Activated CD4-positive, alpha-beta T cell treated with anti-CD3 and anti-CD28 coated beads, Interleukin-2, amount 10 ng/mL, durations not matched to agents 24 days and 14 days (primary cell): ENCODE measurements around the gene DDN. TPM values are rescaled to one million over a fixed set of nuclear protein-coding genes. Genes with fewer than 3 reads are reported as not detected.

ENCODE experiments used
- DNase-seq: peaks from one replicate; pipeline ENCODE4 v3.0.0; 2022
- H3K27ac Mint-ChIP-seq: one replicate; pipeline ENCODE4 v1.8.0; 2022; ENCODE audit warnings: mild to moderate bottlenecking, mixed read lengths
- H3K27me3 Mint-ChIP-seq: one replicate; pipeline ENCODE4 v1.8.0; 2022; ENCODE audit warnings: mixed read lengths
- H3K36me3 Mint-ChIP-seq: one replicate; pipeline ENCODE4 v1.8.0; 2022; ENCODE audit warnings: low read depth, mild to moderate bottlenecking, mixed read lengths
- H3K4me1 Mint-ChIP-seq: one replicate; pipeline ENCODE4 v1.8.0; 2021; ENCODE audit warnings: mixed read lengths
- H3K4me3 Mint-ChIP-seq: one replicate; pipeline ENCODE4 v1.8.0; 2022; ENCODE audit warnings: mild to moderate bottlenecking, moderate library complexity, mixed read lengths
- H3K9me3 Mint-ChIP-seq: one replicate; pipeline ENCODE4 v1.8.0; 2021; ENCODE audit warnings: mixed read lengths
- intact Hi-C: fragments of 100-400 bp; cut with micrococcal nuclease; formaldehyde crosslinking; loops from one replicate; pipeline ENCODE4 v1.15.1; 2023
- total RNA-seq: library from RNA; stranded (reverse); gene quantifications from 2 replicates; pipeline ENCODE4 v1.2.3, GENCODE V29; 2022

The DDN gene
- total RNA-seq, 1 donor from 2014 or later = 1.4 TPM

DNA sequence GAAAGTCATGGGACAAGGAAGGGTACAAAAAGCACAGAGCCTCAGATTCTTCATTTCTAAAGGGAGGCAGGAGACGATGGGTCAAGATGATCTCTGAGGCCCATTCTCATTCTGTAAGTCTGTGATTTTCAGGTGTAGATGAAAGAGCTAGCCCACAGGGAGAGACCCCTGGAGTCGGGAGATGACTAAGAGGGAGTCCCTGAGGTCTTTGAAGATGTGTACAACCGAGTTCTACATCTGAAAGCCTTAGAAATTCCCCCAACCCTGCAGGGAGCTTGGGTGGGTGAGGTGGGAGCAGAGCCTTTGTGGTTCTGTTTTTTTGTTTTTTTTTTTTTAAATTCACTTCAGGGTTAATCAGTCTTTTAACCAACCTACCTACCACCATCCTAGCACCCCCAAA is 30.7 kb downstream of the DDN start:
- Mint-ChIP-seq H3K4me3 (no peak overlapping the region), H3K9me3 (no peaks in the 10 kb centered on the region), H3K27ac (no peak overlapping the region), H3K27me3 (peaks cover 64% of the 10 kb centered on the region), H3K36me3 (no peaks in the 10 kb centered on the region), H3K4me1 (peaks cover 23% of the 10 kb centered on the region)
- DNase-seq = no peak
- intact Hi-C loops = no loop called here

DNA sequence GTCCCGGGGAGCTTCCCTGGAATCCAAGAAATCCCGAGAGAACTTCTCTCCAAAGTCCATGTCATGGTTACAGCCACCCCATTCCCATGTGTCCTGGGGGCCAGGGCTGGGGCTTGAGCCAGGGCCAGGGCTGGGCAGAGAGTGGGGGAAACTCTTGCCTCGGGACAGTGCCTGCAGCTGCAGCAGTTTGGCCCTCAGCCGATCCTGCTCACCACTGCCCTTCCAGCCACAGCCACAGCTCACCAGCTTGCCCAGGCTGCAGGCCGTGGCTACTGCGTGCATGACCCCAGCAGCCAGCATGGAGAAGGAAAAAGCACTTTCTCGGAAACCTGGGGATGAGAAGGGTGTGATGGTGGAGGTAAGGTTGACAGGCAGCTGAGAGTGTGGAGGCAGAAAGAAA is 31.2 kb downstream of the DDN start:
- H3K27ac Mint-ChIP-seq = no peak overlapping the region
- H3K4me3 Mint-ChIP-seq = no peak overlapping the region
- H3K9me3 Mint-ChIP-seq = no peaks in the 10 kb centered on the region
- H3K4me1 Mint-ChIP-seq = peaks cover 21% of the 10 kb centered on the region
- peaks cover 59% of the 10 kb centered on the region for H3K27me3 Mint-ChIP-seq
- H3K36me3 Mint-ChIP-seq = no peaks in the 10 kb centered on the region
- no peak for DNase-seq
- intact Hi-C loops = no loop called here

DNA sequence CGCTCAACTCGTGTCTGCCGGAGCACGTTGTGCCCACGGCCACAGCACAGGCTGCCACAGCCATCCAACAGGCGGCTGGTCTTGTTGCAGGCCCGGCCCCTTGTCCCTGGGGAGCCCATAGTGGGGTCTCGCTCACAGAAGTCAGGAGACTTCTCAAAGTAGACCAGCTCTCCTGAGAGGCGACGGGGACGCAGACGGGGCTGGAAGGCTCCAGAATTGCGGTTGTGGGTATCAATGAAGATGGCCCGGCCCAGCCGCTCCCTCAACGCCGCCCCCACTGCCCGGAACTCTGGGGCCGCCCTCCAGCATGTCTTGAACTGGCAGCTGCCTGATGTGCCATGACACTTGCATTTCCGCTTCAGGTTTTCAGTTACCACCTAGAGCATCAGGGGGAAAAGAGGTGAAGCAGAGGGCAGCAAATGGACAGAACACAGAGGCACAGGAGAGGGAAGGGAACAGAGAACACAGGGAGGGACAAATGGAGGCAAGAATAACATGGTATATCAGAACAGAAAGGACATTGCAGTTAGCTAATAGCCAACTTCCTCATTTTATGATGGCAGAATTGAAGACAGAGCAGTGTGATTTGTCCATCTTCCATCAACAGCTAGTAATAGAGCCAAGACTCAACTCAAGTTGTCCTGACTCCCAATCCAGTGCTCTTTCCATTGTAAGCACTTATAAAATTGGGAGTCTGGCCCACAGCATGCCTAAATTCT is 32.8 kb downstream of the DDN start:
- intact Hi-C loops = no loop called here
- no peak overlapping the region for H3K27ac Mint-ChIP-seq
- peaks cover 51% of the 10 kb centered on the region for H3K27me3 Mint-ChIP-seq
- peaks cover 11% of the 10 kb centered on the region for H3K4me1 Mint-ChIP-seq
- peak; percentile 53 for DNase-seq
- H3K4me3 Mint-ChIP-seq = no peak overlapping the region
- no peaks in the 10 kb centered on the region for H3K36me3 Mint-ChIP-seq
- no peaks in the 10 kb centered on the region for H3K9me3 Mint-ChIP-seq

DNA sequence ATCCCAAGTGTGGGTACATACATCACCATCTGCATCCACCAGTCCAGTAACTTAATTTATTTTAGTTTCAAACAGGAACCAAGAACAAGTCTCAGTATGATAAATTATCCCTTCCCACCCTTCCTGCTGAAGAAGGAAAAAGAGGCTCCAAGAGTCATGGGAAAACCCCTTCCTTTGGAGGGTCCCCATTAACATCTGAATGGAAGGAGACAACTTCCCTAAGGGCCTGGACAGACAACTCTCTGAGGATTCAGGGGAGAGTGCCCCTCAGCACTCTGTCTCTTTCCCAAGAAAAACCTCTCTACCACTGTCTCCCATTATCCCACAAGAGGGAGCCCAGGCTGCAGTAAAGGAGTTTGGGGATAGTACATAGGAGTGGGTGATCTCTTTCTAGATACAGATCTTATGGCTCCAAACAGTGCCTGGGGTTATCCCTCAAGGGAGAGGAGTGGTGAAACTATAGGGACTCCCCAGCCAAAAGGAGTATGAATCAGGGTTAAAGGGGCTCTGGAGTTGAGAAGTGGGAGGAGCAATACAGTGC is 33.8 kb downstream of the DDN start:
- intact Hi-C loops = no loop called here
- Mint-ChIP-seq H3K4me1 (peaks cover 2% of the 10 kb centered on the region), H3K9me3 (no peaks in the 10 kb centered on the region), H3K36me3 (no peaks in the 10 kb centered on the region), H3K27ac (no peak overlapping the region), H3K27me3 (peaks cover 48% of the 10 kb centered on the region), H3K4me3 (no peak overlapping the region)
- DNase-seq = no peak

DNA sequence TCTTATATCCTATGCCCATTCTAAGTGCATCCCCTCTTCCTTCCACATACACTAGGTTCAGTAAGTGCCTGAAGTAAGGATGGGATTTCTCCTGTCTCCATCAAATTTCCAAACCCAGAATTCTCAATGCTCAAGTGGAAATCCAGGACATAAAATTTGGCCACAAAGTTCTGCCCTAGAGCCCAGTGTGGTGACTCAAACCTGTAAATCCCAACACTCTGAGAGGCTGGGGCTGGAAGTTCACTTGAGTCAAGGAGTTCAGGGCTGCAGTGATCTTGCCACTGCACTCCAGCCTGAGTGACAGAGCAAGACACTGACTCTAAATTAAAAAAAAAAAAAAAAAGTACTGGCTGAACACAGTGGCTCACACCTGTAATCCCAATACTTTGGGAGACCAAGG is 37.4 kb downstream of the DDN start:
- intact Hi-C loops = no loop called here
- peaks cover 36% of the 10 kb centered on the region for H3K27me3 Mint-ChIP-seq

DNA sequence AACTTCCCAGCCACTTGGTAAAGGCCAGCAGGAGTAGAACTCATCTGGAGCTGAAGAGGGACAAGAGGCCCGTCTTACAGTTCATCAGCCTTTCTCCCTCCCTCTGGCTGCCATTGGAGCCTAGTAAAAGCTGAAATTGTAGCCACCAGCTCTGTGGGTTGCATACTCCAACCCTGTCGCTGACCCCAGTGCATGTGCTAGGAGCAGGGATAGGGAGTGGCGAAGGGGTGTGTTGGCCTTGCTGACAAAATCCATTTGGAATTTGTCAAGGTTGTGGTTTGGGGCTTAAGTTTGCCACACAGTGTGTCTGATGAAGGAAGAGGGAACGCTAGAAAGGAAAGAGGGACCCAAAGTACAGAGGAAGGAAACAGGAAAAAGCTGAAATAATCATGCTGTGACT is 37.8 kb downstream of the DDN start:
- intact Hi-C loops = no loop called here
- peaks cover 2% of the 10 kb centered on the region for H3K36me3 Mint-ChIP-seq
- DNase-seq = no peak
- no peak overlapping the region for H3K4me3 Mint-ChIP-seq
- H3K27ac Mint-ChIP-seq = no peak overlapping the region
- H3K9me3 Mint-ChIP-seq = no peaks in the 10 kb centered on the region
- H3K27me3 Mint-ChIP-seq = peaks cover 33% of the 10 kb centered on the region
- H3K4me1 Mint-ChIP-seq = peaks cover 15% of the 10 kb centered on the region

More for the DNA sequence above, 37.4 kb downstream of the DDN start:
- Mint-ChIP-seq H3K4me3 (no peak overlapping the region), H3K27ac (no peak overlapping the region), H3K36me3 (no peaks in the 10 kb centered on the region), H3K9me3 (no peaks in the 10 kb centered on the region), H3K4me1 (peaks cover 10% of the 10 kb centered on the region)
- no peak for DNase-seq

DNA sequence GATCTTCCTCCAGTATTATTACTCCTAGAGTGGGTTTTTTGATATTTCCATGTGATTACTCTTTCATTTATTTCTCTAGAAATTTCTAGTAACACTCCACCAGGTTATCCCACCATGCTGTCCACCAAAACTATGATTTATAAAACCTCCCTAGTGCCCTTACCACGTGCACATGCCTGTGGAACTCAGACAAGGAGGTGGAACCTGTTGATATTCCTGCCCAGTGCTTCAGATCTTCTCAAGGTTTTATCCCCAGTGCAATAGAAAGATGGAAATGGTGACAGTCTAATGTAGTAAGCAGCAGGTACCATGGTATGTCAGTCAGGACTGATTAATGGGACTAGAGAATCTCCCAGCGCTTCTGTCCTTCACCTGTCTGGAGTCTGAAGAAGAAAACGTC is 38.3 kb downstream of the DDN start:
- Mint-ChIP-seq H3K9me3 (no peaks in the 10 kb centered on the region), H3K27ac (no peak overlapping the region), H3K4me3 (no peak overlapping the region), H3K27me3 (peaks cover 30% of the 10 kb centered on the region), H3K4me1 (peaks cover 20% of the 10 kb centered on the region), H3K36me3 (peaks cover 7% of the 10 kb centered on the region)
- intact Hi-C loops = no loop called here
- no peak for DNase-seq

DNA sequence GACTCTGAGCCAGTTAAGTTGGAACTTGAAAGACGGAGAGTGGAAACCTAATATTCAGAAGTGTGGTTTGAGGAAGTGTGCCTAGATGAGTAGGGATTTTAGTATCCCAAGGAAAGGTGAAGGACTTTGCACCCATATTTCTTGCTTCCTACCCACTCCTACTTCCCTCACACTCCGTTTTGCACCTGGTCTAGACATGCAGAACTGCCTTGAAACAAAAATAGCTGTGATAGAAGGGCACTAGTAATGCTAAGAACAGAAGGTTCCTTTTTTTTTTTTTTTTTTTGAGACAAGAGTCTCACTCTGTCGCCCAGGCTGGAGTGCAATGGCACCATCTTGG is 41.2 kb downstream of the DDN start:
- Mint-ChIP-seq H3K4me3 (peak overlapping the region; percentile 92), H3K27ac (no peak overlapping the region), H3K27me3 (peaks cover 21% of the 10 kb centered on the region), H3K4me1 (peaks cover 36% of the 10 kb centered on the region), H3K9me3 (no peaks in the 10 kb centered on the region), H3K36me3 (peaks cover 19% of the 10 kb centered on the region)
- intact Hi-C loops = no loop called here
- DNase-seq = no peak

DNA sequence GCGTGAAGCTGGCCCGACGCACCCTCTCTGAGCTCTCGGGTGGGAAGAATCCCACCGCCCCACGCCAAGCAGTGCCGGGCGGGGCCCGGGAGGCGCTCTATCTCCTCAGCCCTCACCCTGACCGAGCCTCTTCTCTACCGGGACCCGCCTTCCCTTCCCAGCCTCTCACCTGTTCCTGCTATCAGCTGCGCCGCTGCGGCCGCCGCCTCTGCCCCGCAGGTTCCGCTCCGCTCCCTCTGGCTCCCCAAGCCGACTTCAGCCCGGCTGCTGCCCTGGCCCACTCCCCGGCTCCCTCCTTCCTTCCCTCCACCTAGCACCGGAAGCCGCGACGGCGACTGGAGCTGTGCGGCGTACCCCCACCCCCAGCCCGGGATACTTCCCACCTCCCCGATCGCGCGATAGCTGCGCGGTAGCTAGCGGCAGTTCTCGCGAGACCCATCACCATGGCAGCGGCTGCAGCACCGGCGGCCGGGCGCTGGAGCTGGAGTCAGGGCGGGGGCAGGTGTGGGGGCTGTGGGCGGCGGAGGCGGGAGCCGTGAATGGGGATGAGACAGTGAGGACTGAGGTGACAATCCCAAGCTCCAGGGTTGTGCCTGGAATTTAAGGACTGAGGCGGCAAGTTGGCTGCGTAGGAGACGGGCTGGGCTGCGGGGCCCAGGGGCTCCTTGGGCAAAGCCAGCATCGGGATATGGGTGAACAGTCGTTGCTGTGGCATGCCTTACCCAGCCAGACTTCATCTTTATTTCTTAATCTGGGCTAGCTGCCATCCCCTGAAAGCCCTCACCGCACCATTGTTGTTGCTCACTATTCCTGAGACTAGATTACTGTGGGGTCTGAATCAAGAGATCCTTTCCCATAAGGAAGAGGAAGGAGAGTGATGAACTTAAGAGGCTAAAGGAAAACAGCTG is 41.8 kb downstream of the DDN start, which contains the start of gene ARF3:
Gene ARF3, minus strand, starts transcription at position 347 of the 908 bp plus-strand sequence. CDS start 16,392 bp downstream, outside the sequence.
- no peaks in the 10 kb centered on the region for H3K9me3 Mint-ChIP-seq
- H3K36me3 Mint-ChIP-seq = peaks cover 22% of the 10 kb centered on the region
- peak within 1 kb of the TSS; percentile 87 for H3K27ac Mint-ChIP-seq
- intact Hi-C loops = loop anchor here (2.0 kb wide), 2 partner anchors 19 to 33 kb away; partner anchors contain the start of gene FKBP11
- H3K4me3 Mint-ChIP-seq = peak within 1 kb of the TSS; percentile 92
- H3K27me3 Mint-ChIP-seq = peaks cover 18% of the 10 kb centered on the region
- peaks cover 39% of the 10 kb centered on the region for H3K4me1 Mint-ChIP-seq
- peak; percentile 98 for DNase-seq

DNA sequence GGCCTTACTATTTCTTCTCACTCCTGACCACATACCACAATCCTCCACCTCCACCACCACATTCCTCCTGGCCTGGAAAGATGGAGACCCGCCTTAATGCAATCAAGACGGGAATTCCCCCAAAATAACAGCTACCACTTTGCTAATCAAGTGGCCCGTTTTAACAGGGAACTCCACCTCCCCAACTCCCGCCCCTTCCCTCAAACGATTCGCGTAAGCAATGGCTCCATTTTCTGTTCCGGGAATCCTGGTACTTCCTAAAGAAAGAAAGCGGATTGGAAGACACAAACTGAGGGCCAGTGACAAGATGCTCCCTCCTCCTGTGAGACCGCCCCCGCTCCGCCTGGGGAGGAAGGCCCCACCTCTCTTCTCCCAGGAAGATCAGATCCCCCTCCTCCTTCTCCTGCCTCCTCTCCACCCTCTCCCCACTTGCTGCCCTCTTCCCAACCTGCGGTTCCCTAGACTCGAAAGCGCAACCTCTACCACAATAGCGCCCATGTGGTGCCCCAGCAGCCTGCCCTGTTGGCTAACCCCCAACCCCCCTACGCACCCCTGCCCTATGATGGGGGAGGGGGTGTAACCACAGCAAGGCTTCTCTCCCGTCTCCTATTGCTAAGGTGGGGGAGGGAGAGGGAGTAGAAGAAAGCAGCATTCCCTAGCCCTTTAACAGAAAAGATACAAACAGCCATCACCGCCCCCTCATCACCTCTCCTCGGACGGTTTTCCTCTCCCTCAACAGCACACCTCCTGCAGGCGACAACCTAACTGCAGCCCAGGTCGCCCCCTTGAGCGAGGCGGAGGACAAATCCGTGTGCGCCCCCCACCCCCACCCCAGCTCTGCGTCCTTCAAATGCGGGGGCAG is 42.7 kb downstream of the DDN start:
- H3K4me1 Mint-ChIP-seq = peaks cover 43% of the 10 kb centered on the region
- H3K27me3 Mint-ChIP-seq = peaks cover 16% of the 10 kb centered on the region
- DNase-seq = peak; percentile 74

DNA sequence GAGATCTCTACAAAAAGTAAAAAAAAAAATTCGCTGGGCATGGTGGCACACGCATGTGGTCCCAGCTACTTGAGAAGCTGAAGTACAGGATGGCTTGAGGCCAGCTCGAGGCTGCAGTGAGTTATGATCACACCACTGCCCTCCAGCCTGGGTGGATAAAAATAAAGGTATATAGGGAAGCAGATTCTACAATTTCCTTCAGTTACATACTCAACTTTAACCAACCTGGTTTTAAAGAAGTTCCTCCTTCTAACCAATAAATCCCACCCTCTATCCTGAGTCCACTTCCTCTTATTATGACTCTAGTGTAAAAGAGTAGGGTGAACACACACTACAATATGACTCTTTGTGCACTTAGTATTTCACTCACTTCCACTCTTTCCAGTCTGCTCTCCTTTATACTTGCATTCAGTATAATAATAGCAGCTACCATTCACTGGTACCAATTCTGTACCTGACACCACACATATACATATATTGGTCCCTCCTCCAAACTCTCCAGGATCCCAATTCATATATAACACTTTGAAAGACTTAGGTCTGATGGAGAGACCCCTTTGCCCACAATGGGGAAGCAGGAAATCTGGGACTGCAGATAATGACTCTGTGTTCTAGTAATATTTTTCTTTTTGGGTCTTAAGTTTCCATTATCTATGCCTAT is 44.2 kb downstream of the DDN start:
- intact Hi-C loops = no loop called here
- Mint-ChIP-seq H3K9me3 (no peaks in the 10 kb centered on the region), H3K27ac (no peak overlapping the region), H3K27me3 (peaks cover 7% of the 10 kb centered on the region), H3K36me3 (peaks cover 22% of the 10 kb centered on the region), H3K4me3 (peak overlapping the region; percentile 61), H3K4me1 (peaks cover 43% of the 10 kb centered on the region)
- no peak for DNase-seq

More for the DNA sequence above, 42.7 kb downstream of the DDN start:
- H3K36me3 Mint-ChIP-seq = peaks cover 22% of the 10 kb centered on the region
- intact Hi-C loops = loop anchor here (2.0 kb wide), 2 partner anchors 20 to 32 kb away; partner anchors contain the start of gene FKBP11
- H3K4me3 Mint-ChIP-seq = peak overlapping the region; percentile 92
- no peaks in the 10 kb centered on the region for H3K9me3 Mint-ChIP-seq
- H3K27ac Mint-ChIP-seq = peak overlapping the region; percentile 87

DNA sequence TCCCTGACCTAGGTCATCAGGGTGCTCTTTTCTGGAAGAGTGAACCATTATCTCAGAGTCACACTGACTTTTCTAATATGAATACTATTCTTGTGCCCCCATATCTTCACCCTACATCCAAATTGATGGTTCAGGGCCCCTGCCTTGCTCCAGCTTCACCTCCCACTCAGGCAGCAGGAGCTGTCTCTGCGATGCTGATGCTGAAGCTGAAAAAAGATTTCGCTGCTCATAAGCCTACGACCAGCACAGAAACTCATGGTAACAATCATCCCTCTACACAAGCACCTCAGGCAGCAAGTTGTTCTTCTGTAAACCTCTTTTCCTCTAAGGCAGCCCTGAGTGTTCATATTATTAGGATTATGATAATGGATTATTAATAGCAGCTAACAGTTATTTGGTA is 45.1 kb downstream of the DDN start:
- H3K36me3 Mint-ChIP-seq = peaks cover 25% of the 10 kb centered on the region
- H3K27me3 Mint-ChIP-seq = peaks cover 3% of the 10 kb centered on the region
- no peak for DNase-seq
- intact Hi-C loops = no loop called here
- H3K4me1 Mint-ChIP-seq = peaks cover 45% of the 10 kb centered on the region
- H3K27ac Mint-ChIP-seq = no peak overlapping the region
- H3K4me3 Mint-ChIP-seq = no peak overlapping the region
- H3K9me3 Mint-ChIP-seq = no peaks in the 10 kb centered on the region

DNA sequence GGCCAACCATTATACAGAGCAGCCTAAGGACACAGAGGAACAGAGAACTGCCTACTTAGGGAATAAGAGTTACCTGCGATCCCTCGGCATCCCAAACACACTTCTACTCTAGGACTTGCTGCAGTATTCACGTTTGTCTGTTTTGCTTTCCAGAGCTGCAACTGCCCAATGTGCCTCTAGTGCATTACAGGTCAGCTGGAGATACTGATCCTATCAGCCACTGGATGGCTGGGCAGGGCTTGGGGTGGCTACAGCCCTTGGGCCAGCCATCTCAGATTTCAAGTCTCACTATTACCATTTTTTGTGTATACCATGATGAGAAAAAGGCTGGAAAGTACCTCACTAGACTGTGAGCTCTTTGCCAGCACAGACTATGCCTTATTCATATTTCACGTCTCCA is 46.5 kb downstream of the DDN start:
- no peaks in the 10 kb centered on the region for H3K27me3 Mint-ChIP-seq
- H3K4me3 Mint-ChIP-seq = no peak overlapping the region
- H3K36me3 Mint-ChIP-seq = peaks cover 29% of the 10 kb centered on the region
- H3K27ac Mint-ChIP-seq = no peak overlapping the region
- DNase-seq = no peak
- H3K9me3 Mint-ChIP-seq = no peaks in the 10 kb centered on the region
- intact Hi-C loops = no loop called here
- peaks cover 45% of the 10 kb centered on the region for H3K4me1 Mint-ChIP-seq
